DMS53 treated with DMSO at 0.1 percent for 48 hours (cell line): ENCODE results near the gene SFXN2.
"Not testable (repeated sequence)": the region's sequence is repeated elsewhere in the genome, so short reads cannot be mapped to it uniquely, and the experiment has no call there.

ENCODE experiments used
- DNase-seq: peaks from one replicate; lab custom pipeline; 2025; ENCODE audit not compliant: unreplicated experiment; lab: John Stamatoyannopoulos, UW

SFXN2 gene

DNA sequence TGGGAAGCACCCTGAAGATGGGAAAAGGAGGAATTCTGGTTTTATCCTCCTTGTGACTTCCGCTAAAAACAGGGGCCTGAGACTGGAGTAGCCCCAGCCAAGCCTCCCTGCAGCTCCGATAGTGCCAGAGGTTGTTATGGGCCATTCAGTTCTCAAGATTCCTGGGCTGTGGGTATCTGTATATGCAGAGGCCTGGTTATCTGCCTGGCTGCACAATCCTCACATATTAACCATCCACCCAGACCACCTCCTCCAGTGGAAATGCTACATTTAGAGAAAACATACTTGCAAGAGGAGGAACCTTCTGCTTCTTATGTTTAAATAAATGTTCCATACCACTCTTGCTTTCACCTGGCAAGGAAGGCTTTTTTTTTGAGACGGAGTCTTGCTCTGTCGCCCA, 34.8 kb upstream of the SFXN2 start:
- DNase-seq: no peak

DNA sequence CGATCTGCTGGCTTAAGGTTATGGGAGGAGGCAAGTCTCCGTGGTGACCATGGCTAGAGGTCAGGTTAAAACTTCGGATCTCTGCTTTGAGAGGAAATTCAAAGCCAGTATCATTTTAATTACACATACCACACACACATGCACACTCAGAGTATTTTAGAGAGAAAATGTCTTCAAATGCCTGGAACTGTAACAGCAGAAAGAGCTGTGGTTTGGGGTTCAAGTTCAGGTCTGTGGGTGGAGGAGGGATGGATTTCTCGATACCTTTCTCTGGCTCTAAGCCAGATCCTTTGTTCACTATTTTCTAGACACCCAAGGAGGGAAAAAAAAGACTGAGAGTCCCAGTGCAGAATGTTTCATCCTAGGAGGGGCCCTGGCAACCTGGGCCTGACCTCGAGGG, 32.7 kb upstream of the SFXN2 start:
- DNase-seq: no peak

DNA sequence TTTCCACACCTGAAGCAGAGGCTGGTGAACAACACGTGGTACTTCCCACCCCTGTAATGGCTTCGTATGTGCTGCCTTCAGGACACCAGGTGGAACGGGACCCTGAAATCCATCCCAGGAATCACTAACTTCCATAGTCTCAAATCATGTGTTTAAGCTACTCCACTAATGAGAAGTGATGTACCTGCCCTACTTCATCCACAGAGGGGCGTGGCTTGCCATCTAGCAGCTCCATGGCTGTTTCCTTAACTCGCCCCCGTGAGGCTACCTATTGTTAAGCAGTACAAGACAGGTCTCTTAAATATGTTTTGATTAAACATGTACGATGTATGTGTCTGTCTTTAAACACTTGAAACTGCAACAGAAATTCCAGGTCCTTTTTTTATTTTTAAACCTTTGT, 32.0 kb upstream of the SFXN2 start:
- DNase-seq: no peak

GRCh38 chr10:102682981-102683380, 31.5 kb upstream of the SFXN2 start:
- DNase-seq: no peak

GRCh38 chr10:102683736-102684135, 30.7 kb upstream of the SFXN2 start:
- DNase-seq: no peak

DNA sequence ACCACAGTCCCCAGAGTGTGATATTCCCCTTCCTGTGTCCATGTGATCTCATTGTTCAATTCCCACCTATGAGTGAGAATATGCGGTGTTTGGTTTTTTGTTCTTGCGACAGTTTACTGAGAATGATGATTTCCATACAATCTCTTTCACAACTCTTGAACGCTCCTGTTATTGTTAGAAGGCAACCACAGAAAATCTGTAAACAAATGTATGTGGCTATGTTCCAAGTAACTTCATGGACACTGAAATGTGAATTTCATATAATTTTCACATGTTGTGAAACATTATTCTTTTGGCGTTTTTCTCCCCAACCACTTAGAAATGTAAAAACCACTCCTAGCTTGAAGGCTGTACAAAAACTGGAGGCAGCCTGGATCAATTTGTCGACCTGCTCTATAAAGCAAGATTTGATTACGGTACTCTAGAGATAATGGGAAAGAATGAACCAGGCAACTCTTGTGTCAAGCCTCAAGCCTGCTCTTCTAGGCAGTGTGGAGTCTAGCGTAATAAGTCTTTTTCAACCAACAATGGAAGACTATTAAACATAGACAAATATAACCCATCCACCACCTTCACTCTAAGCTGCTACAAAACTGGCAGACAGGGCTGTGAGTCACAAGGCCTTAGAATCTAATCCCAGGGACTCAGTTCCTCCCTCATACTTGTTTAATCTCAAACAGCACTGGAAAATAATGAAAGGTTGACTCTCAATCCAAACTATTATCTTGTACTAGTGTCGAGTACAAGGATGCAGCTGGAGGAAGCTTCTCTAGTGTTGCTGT, 23.0 kb upstream of the SFXN2 start:
- DNase-seq: no peak

GRCh38 chr10:102695401-102695800, 19.0 kb upstream of the SFXN2 start:
- not testable (repeated sequence) for DNase-seq

- no peak for DNase-seq
Measured at GRCh38 chr10:102696736-102697135, 17.7 kb upstream of the SFXN2 start.

- DNase-seq: no peak
Measured at GRCh38 chr10:102698894-102699293, 15.5 kb upstream of the SFXN2 start.

GRCh38 chr10:102701272-102701671, 13.2 kb upstream of the SFXN2 start:
- no peak for DNase-seq

DNA sequence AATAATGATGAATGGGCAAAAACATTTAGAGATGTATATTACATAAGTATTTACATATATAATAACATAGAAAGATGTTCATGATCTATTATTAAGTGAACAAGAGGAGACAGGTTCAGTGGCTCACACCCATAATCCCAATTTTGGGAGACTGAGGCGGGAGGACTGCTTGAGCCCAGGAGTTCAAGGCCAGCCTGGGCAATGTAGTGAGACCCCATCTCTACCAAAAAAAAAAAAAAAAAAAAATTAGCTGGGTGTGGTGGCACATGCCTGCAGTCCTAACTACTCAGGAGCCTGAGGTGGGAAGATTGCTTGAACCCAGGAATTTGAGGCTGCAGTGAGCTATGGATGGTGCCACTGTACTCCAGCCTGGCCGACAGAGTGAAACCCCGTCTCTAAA, 12.6 kb upstream of the SFXN2 start:
- no peak for DNase-seq

DNA sequence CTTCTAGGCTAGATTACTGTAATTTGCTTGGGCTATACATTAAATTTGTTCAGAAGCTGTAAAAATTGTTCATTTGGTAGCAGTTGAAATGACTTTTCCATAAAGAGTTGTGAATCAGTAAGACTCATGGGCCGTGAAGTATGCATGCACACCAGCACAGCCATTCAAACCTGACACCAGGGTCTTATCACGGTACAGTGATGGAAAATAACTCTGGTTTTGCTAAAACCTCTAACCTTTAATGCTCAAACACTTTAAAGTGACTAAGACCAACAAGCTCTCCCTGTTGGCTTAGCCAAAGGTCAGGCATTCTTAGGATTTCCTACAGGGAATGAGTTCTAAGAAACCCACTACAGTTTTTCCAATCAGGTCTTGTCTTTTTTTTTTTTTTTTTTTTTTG, 11.7 kb upstream of the SFXN2 start:
- no peak for DNase-seq

DNA sequence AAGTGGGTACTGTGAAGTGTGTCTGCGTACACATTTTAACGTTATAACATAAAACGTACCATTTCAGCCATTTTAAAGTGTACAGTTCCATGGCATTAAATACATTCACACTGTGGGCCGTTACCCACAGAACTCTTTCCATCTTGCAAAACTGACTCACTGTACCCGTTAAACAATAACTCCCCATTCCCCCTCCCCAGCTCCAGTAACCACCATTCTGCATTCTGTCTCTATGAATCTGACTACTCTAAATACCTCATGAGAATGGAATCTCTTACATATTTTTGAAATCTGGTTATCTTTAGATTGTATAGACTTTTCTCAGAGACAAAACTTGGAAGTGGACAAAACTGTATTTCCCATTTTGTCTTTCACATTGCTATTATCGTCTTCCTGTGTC, 9.5 kb upstream of the SFXN2 start:
- no peak for DNase-seq

GRCh38 chr10:102705531-102705930, 8.9 kb upstream of the SFXN2 start:
- no peak for DNase-seq

- no peak for DNase-seq
Measured at GRCh38 chr10:102710609-102711008, 3.8 kb upstream of the SFXN2 start.

DNA sequence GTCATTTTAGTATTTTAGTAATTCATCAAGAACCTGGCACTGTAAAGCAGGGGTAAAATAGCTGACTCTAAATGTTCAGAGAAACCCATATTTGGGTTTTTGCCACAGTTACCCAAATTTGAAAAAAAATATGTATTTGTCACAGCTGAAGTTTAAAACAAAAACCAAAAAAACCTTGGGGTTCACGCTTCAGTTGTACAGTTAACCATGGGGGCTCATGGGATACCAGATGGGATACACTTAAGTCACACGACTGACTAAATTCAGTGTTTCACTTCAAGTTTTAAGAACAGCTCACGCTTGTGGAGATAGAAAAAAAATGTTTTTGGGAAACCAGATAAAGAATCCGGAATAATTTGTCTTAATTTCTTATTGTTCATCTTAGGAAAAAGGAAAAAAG, 2.3 kb upstream of the SFXN2 start:
- no peak for DNase-seq

DNA sequence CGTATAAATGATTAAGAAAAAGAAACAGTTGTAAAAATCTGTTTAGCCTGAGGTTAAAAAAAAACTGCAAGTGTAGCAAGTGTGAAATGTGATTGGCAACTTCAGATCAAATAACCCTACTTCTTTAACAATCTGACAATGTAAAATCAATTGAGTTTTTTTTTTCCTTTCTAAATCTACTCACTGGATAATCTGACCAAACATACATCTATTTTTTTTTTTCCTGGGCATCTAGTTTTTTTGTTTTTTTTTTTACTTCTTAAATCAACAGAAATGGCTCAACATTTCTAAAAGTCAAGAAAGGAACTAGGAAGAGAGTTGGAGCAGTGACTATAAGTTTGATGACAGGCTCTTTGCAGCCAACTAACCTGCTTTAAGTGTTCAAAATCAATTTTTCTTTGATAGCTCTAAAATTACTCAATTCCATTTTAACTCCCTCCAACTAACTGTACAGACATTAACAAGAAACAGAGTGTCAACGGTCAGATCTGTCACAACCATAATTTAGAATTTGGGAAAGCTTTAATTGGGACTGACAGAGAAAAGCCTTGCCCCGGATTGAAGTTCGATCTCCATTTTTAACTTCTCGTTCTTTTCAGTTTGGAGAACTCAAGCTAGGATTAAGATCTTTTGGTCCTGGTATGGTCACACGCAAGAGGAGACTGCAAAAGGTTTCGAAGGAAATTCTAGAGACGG, 1.4 kb upstream of the SFXN2 start:
- DNase-seq: no peak

DNA sequence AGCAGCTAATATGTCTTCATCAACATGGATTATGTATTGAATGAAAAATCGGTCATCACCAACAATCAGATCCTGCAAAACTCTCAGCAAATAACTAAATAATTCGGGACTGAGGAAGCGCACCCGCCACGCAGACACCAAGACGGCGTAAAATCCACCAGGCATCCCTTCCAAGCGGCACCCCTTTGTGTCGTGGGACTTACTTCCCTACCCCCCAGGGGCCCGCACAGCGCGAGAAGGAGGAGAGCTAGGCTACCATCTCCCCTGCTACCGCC, 960 bp upstream of the SFXN2 start:
- no peak for DNase-seq

DNA sequence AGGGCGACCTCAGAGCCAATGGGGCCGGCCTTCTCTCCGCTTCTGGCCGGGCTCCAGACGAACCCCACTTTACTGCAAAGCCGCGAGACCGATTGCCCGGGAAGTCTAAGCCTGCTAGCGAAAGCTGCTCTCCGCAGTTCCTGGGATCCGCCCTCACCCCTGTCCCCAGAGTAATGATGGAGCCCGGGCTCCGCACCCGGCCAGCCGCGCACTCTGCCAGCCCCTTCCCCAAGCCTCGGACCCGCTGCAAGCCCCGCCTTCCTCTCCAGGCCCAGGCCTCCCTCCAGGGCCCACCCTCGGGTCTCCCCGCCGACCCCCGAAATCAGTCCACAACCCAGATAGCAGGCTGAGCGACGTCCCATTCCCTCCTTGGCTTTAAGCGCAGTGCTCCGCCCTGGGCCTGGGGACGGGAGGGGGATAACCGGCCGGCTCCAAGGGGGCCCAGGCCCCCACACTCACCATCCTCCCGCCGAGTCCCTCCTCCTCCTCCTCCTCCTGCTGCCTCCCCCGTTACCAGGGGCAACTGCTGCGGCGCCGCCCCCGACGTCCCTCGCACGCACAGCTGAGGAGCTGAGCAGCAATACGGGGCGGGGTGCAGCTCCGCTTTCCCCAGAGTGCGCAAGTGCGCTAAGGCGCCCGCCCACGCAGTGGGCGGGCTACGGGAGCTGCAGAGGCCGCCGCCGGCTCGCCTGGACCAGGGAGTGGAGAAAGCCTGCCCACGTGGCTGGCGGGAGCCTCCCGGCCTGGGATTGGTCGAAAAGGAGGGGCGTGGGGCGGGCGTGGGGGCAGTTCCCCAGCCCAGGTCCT, 419 bp upstream of the SFXN2 start, which contains the start of gene ARL3:
Gene ARL3 (minus strand): TSS at position 584 of the 807 bp plus-strand sequence. CDS start 122 bp downstream, at position 462.
- peak; percentile 96 for DNase-seq

DNA sequence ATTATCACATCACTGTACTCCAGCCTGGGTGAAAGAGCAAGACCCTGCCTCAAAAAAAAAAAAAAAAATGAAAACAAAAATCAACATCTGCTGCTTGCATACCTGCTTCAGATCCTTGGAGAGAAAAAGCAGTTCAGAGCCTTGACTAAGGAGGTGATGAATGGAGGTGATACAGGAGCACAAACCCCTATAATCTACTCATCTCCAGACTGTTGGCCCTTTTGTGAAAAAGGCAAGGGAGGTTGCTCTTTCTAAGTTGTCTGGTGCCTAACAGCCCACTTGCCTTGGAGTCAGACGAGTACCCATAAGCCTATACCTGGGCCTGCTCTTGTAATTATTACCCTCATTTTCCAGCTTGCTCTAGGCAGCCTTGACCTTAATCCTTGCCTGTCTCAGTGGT, 1.4 kb downstream of the SFXN2 start:
- DNase-seq: no peak

DNA sequence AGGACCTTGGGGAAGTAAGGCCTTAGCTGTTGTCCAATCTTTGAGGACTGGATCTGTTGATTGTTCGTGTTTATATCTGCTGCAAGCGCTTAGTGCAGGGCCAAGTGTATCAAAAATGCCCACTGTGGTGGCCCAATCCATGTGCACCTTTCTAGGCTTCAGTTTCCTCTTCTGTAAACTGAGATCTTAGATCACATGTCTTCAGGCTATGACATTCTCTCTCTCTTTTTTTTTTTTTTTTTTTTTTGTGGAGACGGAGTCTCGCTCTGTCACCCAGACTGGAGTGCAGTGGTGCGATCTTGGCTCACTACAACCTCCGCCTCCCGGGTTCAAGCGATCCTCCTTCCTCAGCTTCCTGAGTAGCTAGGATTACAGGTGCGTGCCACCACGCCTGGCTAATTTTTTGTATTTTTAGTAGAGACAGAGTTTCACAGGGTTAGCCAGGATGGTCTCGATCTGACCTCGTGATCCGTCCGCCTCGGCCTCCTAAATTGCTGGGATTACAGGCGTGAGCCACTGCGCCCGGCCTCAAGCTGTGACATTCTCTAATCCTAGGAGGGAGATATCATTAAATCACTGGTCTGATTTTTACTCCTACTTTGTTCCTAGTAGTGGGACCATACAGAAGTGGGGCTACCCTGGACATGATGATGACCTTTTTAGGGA, 2.6 kb downstream of the SFXN2 start:
- not testable (repeated sequence) for DNase-seq
